Lower lobe of right lung (tissue), 2 donors: ENCODE data around the gene CDH23. TPM values are rescaled to one million over a fixed set of nuclear protein-coding genes. Genes with fewer than 3 reads are reported as not detected.

ENCODE experiments used
- ATAC-seq, 2 donors: fragments of 200-7000 bp; cut with Tn5 transposase; one replicate each; pipeline ENCODE4 v1.9.1; 2020 to 2022; ENCODE audit warnings: mild to moderate bottlenecking in 2 of 2, moderate library complexity in 2 of 2
- DNase-seq: peaks from one replicate; pipeline ENCODE4 v3.0.0-alpha.2; 2020
- H3K27ac ChIP-seq: fragments of 200-600 bp; one replicate; pipeline ENCODE4 v1.8.0; 2022
- H3K27me3 ChIP-seq: fragments of 200-600 bp; one replicate; pipeline ENCODE4 v1.8.0; 2022; ENCODE audit warnings: low read depth
- H3K36me3 ChIP-seq: fragments of 200-600 bp; one replicate; pipeline ENCODE4 v1.8.0; 2022; ENCODE audit warnings: mild to moderate bottlenecking
- H3K4me1 ChIP-seq: fragments of 200-600 bp; one replicate; pipeline ENCODE4 v1.8.0; 2022
- H3K4me3 ChIP-seq: fragments of 200-600 bp; one replicate; pipeline ENCODE4 v1.8.0; 2022; ENCODE audit warnings: mild to moderate bottlenecking
- H3K9me3 ChIP-seq: fragments of 200-600 bp; one replicate; pipeline ENCODE4 v1.8.0; 2022
- CTCF ChIP-seq: fragments of 200-600 bp; IDR thresholded peaks from one replicate; pipeline ENCODE4 v1.8.0; 2022; ENCODE audit warnings: antibody characterized with exemption, mild to moderate bottlenecking
- intact Hi-C: fragments of 100-400 bp; cut with DNase I; formaldehyde crosslinking; loops from one replicate; pipeline ENCODE4 v1.11.0; 2022
- total RNA-seq: library from RNA; stranded (reverse); fragmentation: NEBNext Ultra II Directional; extraction: Animal tissue kit (Norgen Biotek cat#: 25700); gene quantifications from one replicate; pipeline ENCODE4 v1.2.1, GENCODE V29; 2021
- donor health status: DM: no; HTN: yes; CAD: no; lungs with severe emphysema.

Gene CDH23
- total RNA-seq, 1 donor from 2014 or later, result 9.4 TPM

GRCh38 chr10:71763352-71764127 is 366.8 kb downstream of the CDH23 start:
- Histone ChIP-seq H3K27me3 (no peaks in the 10 kb centered on the region), H3K27ac (peak overlapping the region; percentile 96), H3K4me1 (peaks cover 88% of the 10 kb centered on the region), H3K36me3 (peaks cover 56% of the 10 kb centered on the region), H3K4me3 (no peak overlapping the region), H3K9me3 (no peaks in the 10 kb centered on the region)
- no peak for DNase-seq
- no peak for ATAC-seq
- intact Hi-C loops, result no loop called here
- TF ChIP-seq CTCF, result no peak

GRCh38 chr10:71765176-71765904 is 368.6 kb downstream of the CDH23 start:
- peak in 1 of 2 donors; percentile 15 for ATAC-seq

GRCh38 chr10:71765906-71766716 is 369.4 kb downstream of the CDH23 start:
- Histone ChIP-seq H3K4me1 (peaks cover 98% of the 10 kb centered on the region), H3K27ac (peak overlapping the region; percentile 96), H3K36me3 (peaks cover 39% of the 10 kb centered on the region), H3K9me3 (no peaks in the 10 kb centered on the region), H3K4me3 (no peak overlapping the region), H3K27me3 (no peaks in the 10 kb centered on the region)
- DNase-seq (no peak), ATAC-seq (no peak)
- intact Hi-C loops, result no loop called here
- TF ChIP-seq CTCF, result no peak

More at GRCh38 chr10:71765176-71765904, 368.6 kb downstream of the CDH23 start:
- intact Hi-C loops, result no loop called here
- Histone ChIP-seq H3K9me3 (no peaks in the 10 kb centered on the region), H3K27me3 (no peaks in the 10 kb centered on the region), H3K27ac (peak overlapping the region; percentile 96), H3K36me3 (peaks cover 47% of the 10 kb centered on the region), H3K4me3 (no peak overlapping the region), H3K4me1 (peaks cover 98% of the 10 kb centered on the region)
- no peak for TF ChIP-seq CTCF
- DNase-seq, result no peak

- DNase-seq (peak; percentile 87), ATAC-seq (peak; percentile 80 to 83)
- Histone ChIP-seq H3K36me3 (peaks cover 31% of the 10 kb centered on the region), H3K27ac (peak overlapping the region; percentile 96), H3K4me3 (peak overlapping the region; percentile 17), H3K9me3 (no peaks in the 10 kb centered on the region), H3K27me3 (no peaks in the 10 kb centered on the region), H3K4me1 (peaks cover 100% of the 10 kb centered on the region)
- intact Hi-C loops, result no loop called here
- TF ChIP-seq CTCF, result no peak
These were observed 370.1 kb downstream of the CDH23 start for GRCh38 chr10:71766717-71767419.
